ENCODE results near the gene CMC1.

DNA sequence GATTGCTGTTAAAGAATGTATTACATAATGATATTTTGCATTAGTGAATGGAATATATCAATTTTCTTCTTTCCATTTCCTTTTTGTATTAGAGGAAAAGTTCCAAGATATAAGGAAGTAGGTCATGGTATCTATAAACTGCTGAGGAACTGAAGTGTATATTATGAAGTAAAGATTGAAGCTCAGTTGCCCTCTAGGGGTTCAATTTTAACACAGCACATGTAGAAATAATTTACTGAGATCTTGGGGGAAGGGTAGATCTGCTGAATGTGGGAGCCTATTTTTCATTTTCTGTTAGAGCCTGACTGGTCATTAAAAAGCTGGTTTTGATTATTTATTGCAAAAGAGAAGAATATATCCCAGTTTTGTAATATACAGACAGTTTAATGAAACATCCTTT is 45.2 kb downstream of the CMC1 start:
- TF ChIP-seq CTCF (IDR thresholded peaks at IDR 0.05; ENCODE audit: low read depth, low read length) (peak; percentile 82), EZH2phosphoT487 (IDR thresholded peaks at IDR 0.05; ENCODE audit: low read depth) (no peak)

Data from OCI-LY3 (cell line).